CD4-positive, CD25-positive, alpha-beta regulatory T cell (primary cell): ENCODE data around the gene BBS9. TPM values are rescaled to one million over a fixed set of nuclear protein-coding genes. Genes with fewer than 3 reads are reported as not detected.
"Not testable (repeated sequence)": the region's sequence is repeated elsewhere in the genome, so short reads cannot be mapped to it uniquely, and the experiment has no call there.

Experiments
- ATAC-seq, 2 donors: fragments of 150-1000 bp; cut with Tn5 transposase; one replicate each; pipeline ENCODE4 v1.10.0; 2021; ENCODE audit warnings: low read depth in 2 of 2, moderate number of reproducible peaks in 2 of 2, moderate library complexity in 1 of 2
- DNase-seq, 3 donors: peaks; one replicate each; pipeline versions ENCODE4 v3.0.0 to v3.0.0-alpha.2; 2012 to 2022; ENCODE audit warnings: mixed read lengths in 1 of 3
- H3K27ac ChIP-seq: one replicate; pipeline ENCODE4 v1.7.0; 2013; ENCODE audit warnings: mild to moderate bottlenecking, low read length; ENCODE audit not compliant: insufficient read depth, poor library complexity, severe bottlenecking
- H3K27me3 ChIP-seq: one replicate; pipeline ENCODE4 v1.7.0; 2013; ENCODE audit warnings: low read length; ENCODE audit not compliant: control insufficient read depth, insufficient read depth
- H3K36me3 ChIP-seq: one replicate; pipeline ENCODE4 v1.7.0; 2013; ENCODE audit warnings: mild to moderate bottlenecking, low read length, moderate library complexity; ENCODE audit not compliant: control insufficient read depth, insufficient read depth
- H3K4me1 ChIP-seq: 2 replicates; pipeline ENCODE4 v1.7.0; 2013; ENCODE audit warnings: mild to moderate bottlenecking, low read length; ENCODE audit not compliant: insufficient read depth, control insufficient read depth, poor library complexity, severe bottlenecking
- H3K4me3 ChIP-seq: one replicate; pipeline ENCODE4 v1.7.0; 2013; ENCODE audit warnings: low read depth, mild to moderate bottlenecking, low read length, moderate library complexity
- H3K9me3 ChIP-seq, 2 experiments: 1 replicate in 1 of 2; 2 replicates in 1 of 2; pipeline ENCODE4 v1.7.0; 2013; ENCODE audit warnings: low read length in 2 of 2, mild to moderate bottlenecking in 1 of 2, moderate library complexity in 1 of 2; ENCODE audit not compliant: control insufficient read depth in 2 of 2
- H3K27ac Mint-ChIP-seq, 3 donors: one replicate each; pipeline ENCODE4 v1.8.0; 2020 to 2022; ENCODE audit warnings: mild to moderate bottlenecking in 3 of 3, mixed read lengths in 3 of 3, moderate library complexity in 2 of 3
- H3K27me3 Mint-ChIP-seq: one replicate; pipeline ENCODE4 v1.8.0; 2022; ENCODE audit warnings: mild to moderate bottlenecking, mixed read lengths
- H3K36me3 Mint-ChIP-seq: one replicate; pipeline ENCODE4 v1.8.0; 2020; ENCODE audit warnings: mixed read lengths
- H3K4me1 Mint-ChIP-seq, 4 donors: one replicate each; pipeline ENCODE4 v1.8.0; 2020 to 2022; ENCODE audit warnings: mixed read lengths in 4 of 4, mild to moderate bottlenecking in 1 of 4
- H3K4me3 Mint-ChIP-seq, 4 donors: one replicate each; pipeline ENCODE4 v1.8.0; 2020 to 2022; ENCODE audit warnings: mild to moderate bottlenecking in 4 of 4, mixed read lengths in 4 of 4, moderate library complexity in 3 of 4
- H3K9me3 Mint-ChIP-seq, 7 donors: one replicate each; pipeline ENCODE4 v1.8.0; 2020 to 2022; ENCODE audit warnings: mixed read lengths in 7 of 7, mild to moderate bottlenecking in 3 of 7, moderate library complexity in 2 of 7
- polyA plus RNA-seq, 4 donors: library from polyadenylated mRNA; unstranded; fragments of 300-500 nt; fragmentation: Illumina TruSeq; gene quantifications; one replicate each; pipeline ENCODE4 v1.2.3, GENCODE V29; 2021
- total RNA-seq: library from RNA; stranded (reverse); gene quantifications from one replicate; pipeline ENCODE4 v1.2.3, GENCODE V29; 2022

Gene BBS9
- total and polyA plus RNA-seq, 5 donors from 2014 or later: 8.1 to 18.7 (median 13.2) TPM

DNA sequence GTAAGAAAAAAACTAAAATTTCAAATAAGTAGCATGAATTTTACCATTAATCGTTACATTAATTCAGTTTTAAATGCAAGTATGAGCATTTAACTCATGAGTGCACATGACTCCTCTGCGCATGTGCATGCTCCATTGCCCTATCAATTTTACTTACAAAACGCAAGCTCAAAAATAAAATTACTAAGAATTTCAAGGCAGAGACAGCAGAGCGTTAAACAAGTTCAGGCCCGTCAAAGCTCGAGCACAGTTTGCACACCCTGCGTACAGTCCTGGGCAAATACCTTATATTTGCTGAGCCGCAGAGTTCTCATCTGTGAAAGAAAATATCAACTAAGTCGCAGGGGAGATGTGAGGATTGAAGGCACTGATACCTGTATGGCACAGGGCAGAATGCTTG lies 373.6 kb downstream of the BBS9 start:
- no peak overlapping the region for H3K27ac Mint-ChIP-seq
- H3K4me3 Mint-ChIP-seq: no peak overlapping the region

DNA sequence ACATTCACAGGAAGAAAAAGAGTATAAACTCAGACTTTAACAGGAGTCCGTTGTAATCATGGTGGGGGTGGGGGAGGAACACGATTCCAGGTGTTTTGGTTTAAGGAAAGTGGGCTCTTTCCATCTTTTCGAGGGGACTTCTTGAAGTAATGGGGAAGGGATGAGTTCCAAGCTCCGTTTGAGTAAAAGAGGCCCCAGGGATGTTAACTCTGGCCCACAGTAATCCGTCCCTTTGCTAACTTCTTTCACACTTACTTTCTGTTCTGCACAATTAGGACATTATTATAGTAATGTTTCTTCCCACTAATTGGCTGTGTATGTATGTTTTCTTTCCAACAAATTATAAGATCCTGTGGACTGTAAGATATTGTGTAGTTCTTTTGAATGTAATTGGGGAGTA lies 374.4 kb downstream of the BBS9 start:
- Mint-ChIP-seq H3K27me3 (no peaks in the 10 kb centered on the region), H3K36me3 (peaks cover 20% of the 10 kb centered on the region), H3K27ac (no peak overlapping the region), H3K9me3 (no peaks in the 10 kb centered on the region), H3K4me1 (no peaks in the 10 kb centered on the region), H3K4me3 (no peak overlapping the region)
- H3K4me1 ChIP-seq: no peaks in the 10 kb centered on the region
- no peak overlapping the region for H3K27ac ChIP-seq
- no peaks in the 10 kb centered on the region for H3K27me3 ChIP-seq
- ATAC-seq (no peak), DNase-seq (no peak)
- no peaks in the 10 kb centered on the region for H3K36me3 ChIP-seq
- no peaks in the 10 kb centered on the region for H3K9me3 ChIP-seq
- H3K4me3 ChIP-seq: no peak overlapping the region

More for the DNA sequence above, 373.6 kb downstream of the BBS9 start:
- no peaks in the 10 kb centered on the region for H3K9me3 ChIP-seq
- no peak overlapping the region for H3K27ac ChIP-seq
- no peaks in the 10 kb centered on the region for H3K36me3 ChIP-seq
- H3K4me3 ChIP-seq: no peak overlapping the region
- DNase-seq (no peak), ATAC-seq (no peak)
- no peaks in the 10 kb centered on the region for H3K4me1 ChIP-seq
- no peaks in the 10 kb centered on the region for H3K9me3 Mint-ChIP-seq
- no peaks in the 10 kb centered on the region for H3K27me3 ChIP-seq
- peaks cover 16% of the 10 kb centered on the region for H3K36me3 Mint-ChIP-seq
- no peaks in the 10 kb centered on the region for H3K27me3 Mint-ChIP-seq
- no peaks in the 10 kb centered on the region for H3K4me1 Mint-ChIP-seq

GRCh38 chr7:33504266-33504665 lies 374.9 kb downstream of the BBS9 start:
- H3K27me3 Mint-ChIP-seq: no peaks in the 10 kb centered on the region
- no peaks in the 10 kb centered on the region for H3K4me1 ChIP-seq
- no peaks in the 10 kb centered on the region for H3K27me3 ChIP-seq

GRCh38 chr7:33509206-33509605 lies 379.8 kb downstream of the BBS9 start:
- ATAC-seq: no peak

More at GRCh38 chr7:33504266-33504665, 374.9 kb downstream of the BBS9 start:
- Mint-ChIP-seq H3K4me1 (no peaks in the 10 kb centered on the region), H3K4me3 (no peak overlapping the region), H3K36me3 (peaks cover 20% of the 10 kb centered on the region), H3K9me3 (no peaks in the 10 kb centered on the region), H3K27ac (no peak overlapping the region)
- Histone ChIP-seq H3K4me3 (no peak overlapping the region), H3K36me3 (no peaks in the 10 kb centered on the region), H3K27ac (no peak overlapping the region), H3K9me3 (no peaks in the 10 kb centered on the region)
- DNase-seq: no peak
- ATAC-seq: no peak

DNA sequence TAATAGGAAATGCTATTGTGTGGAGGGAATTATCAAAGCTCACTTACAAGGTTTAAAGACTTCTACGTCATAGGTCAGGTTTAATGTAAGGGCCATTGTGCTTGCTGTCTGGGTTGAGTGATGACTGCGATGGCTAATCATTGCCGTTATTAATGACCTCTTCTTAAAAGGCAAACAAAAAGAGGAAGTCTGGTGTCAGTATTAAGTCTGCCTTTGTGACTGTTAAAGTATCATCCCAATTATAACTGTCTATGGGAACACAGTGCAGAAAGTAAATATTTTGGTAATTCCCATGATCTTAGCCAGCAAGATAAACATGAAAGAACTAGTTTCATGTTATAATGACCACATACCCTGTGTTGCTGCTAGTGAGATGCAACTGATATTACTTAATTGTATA lies 382.4 kb downstream of the BBS9 start:
- H3K9me3 ChIP-seq: no peaks in the 10 kb centered on the region
- no peak overlapping the region for H3K27ac ChIP-seq

More at GRCh38 chr7:33509206-33509605, 379.8 kb downstream of the BBS9 start:
- Mint-ChIP-seq H3K4me1 (no peaks in the 10 kb centered on the region), H3K9me3 (no peaks in the 10 kb centered on the region), H3K27ac (no peak overlapping the region), H3K27me3 (no peaks in the 10 kb centered on the region), H3K36me3 (peaks cover 28% of the 10 kb centered on the region), H3K4me3 (no peak overlapping the region)
- no peaks in the 10 kb centered on the region for H3K9me3 ChIP-seq
- H3K36me3 ChIP-seq: no peaks in the 10 kb centered on the region
- no peak overlapping the region for H3K4me3 ChIP-seq
- no peak overlapping the region for H3K27ac ChIP-seq
- DNase-seq: no peak
- H3K4me1 ChIP-seq: no peaks in the 10 kb centered on the region
- no peaks in the 10 kb centered on the region for H3K27me3 ChIP-seq

GRCh38 chr7:33516568-33516967 lies 387.2 kb downstream of the BBS9 start:
- ATAC-seq (no peak), DNase-seq (no peak)
- Mint-ChIP-seq H3K9me3 (peaks cover 0 to 2% (median 0%) of the 10 kb centered on the region in 7 donors), H3K4me3 (no peak overlapping the region), H3K36me3 (peaks cover 5% of the 10 kb centered on the region), H3K27ac (no peak overlapping the region), H3K27me3 (no peaks in the 10 kb centered on the region), H3K4me1 (no peaks in the 10 kb centered on the region)
- H3K27ac ChIP-seq: no peak overlapping the region
- H3K36me3 ChIP-seq: no peaks in the 10 kb centered on the region
- no peak overlapping the region for H3K4me3 ChIP-seq
- H3K9me3 ChIP-seq: no peaks in the 10 kb centered on the region
- H3K27me3 ChIP-seq: no peaks in the 10 kb centered on the region
- H3K4me1 ChIP-seq: no peaks in the 10 kb centered on the region

More for the DNA sequence above, 382.4 kb downstream of the BBS9 start:
- H3K9me3 Mint-ChIP-seq: no peaks in the 10 kb centered on the region
- Histone ChIP-seq H3K36me3 (no peaks in the 10 kb centered on the region), H3K27me3 (no peaks in the 10 kb centered on the region), H3K4me1 (no peaks in the 10 kb centered on the region), H3K4me3 (no peak overlapping the region)
- H3K4me3 Mint-ChIP-seq: no peak overlapping the region
- H3K27me3 Mint-ChIP-seq: no peaks in the 10 kb centered on the region
- no peak overlapping the region for H3K27ac Mint-ChIP-seq
- peaks cover 16% of the 10 kb centered on the region for H3K36me3 Mint-ChIP-seq
- DNase-seq: no peak
- H3K4me1 Mint-ChIP-seq: no peaks in the 10 kb centered on the region
- no peak for ATAC-seq

GRCh38 chr7:33517191-33517590 lies 387.8 kb downstream of the BBS9 start:
- Histone ChIP-seq H3K27ac (no peak overlapping the region), H3K36me3 (no peaks in the 10 kb centered on the region), H3K27me3 (no peaks in the 10 kb centered on the region), H3K4me3 (no peak overlapping the region), H3K9me3 (no peaks in the 10 kb centered on the region), H3K4me1 (no peaks in the 10 kb centered on the region)
- Mint-ChIP-seq H3K4me3 (no peak overlapping the region), H3K4me1 (no peaks in the 10 kb centered on the region), H3K36me3 (peaks cover 5% of the 10 kb centered on the region), H3K27ac (no peak overlapping the region), H3K27me3 (no peaks in the 10 kb centered on the region), H3K9me3 (peaks cover 0 to 2% (median 0%) of the 10 kb centered on the region in 7 donors)
- ATAC-seq: no peak
- no peak for DNase-seq

DNA sequence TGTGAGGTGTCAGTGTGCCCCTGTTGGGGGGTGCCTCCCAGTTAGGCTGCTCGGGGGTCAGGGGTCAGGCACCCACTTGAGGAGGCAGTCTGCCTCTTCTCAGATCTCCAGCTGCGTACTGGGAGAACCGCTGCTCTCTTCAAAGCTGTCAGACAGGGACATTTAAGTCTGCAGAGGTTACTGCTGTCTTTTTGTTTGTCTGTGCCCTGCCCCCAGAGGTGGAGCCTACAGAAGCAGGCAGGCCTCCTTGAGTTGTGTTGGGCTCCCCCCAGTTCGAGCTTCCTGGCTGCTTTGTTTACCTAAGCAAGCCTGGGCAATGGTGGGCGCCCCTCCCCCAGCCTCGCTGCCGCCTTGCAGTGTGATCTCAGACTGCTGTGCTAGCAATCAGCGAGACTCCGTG lies 397.6 kb downstream of the BBS9 start:
- not testable (repeated sequence) for H3K27ac ChIP-seq, H3K36me3 ChIP-seq, DNase-seq, H3K27me3 Mint-ChIP-seq, H3K9me3 ChIP-seq, H3K27ac Mint-ChIP-seq, H3K36me3 Mint-ChIP-seq, H3K4me1 ChIP-seq, H3K4me1 Mint-ChIP-seq, H3K4me3 Mint-ChIP-seq, H3K9me3 Mint-ChIP-seq, H3K27me3 ChIP-seq, ATAC-seq, H3K4me3 ChIP-seq
